HG03175 (cell line): Measurements from ENCODE around the gene TPP1.

Experiments used
- ATAC-seq: cut with Tn5 transposase; IDR thresholded peaks from one replicate; pipeline ENCODE4 v1.9.1; 2021; ENCODE audit warnings: mild to moderate bottlenecking, moderate library complexity; ENCODE audit not compliant: unreplicated experiment

TPP1 gene

DNA sequence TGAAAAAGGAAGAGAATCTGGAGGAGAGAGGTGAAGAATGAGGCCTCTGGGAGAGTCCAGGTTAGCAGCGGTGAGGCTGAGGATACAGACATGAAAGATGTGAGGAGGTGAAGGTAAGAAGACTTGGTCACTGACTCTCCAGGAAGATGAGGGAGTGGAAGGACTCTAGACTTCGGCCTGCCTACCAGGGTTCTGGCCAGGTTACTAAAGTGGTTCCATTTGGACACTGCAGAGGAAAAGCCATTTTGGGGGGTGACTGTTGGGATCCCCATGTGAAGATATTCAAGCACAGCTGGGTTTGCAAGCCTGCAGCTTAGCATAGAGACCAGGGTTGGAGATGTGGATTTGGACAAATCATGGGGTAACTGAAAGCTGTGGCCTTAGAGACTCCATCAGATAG, 28.6 kb upstream of the TPP1 start:
- ATAC-seq, result no peak

DNA sequence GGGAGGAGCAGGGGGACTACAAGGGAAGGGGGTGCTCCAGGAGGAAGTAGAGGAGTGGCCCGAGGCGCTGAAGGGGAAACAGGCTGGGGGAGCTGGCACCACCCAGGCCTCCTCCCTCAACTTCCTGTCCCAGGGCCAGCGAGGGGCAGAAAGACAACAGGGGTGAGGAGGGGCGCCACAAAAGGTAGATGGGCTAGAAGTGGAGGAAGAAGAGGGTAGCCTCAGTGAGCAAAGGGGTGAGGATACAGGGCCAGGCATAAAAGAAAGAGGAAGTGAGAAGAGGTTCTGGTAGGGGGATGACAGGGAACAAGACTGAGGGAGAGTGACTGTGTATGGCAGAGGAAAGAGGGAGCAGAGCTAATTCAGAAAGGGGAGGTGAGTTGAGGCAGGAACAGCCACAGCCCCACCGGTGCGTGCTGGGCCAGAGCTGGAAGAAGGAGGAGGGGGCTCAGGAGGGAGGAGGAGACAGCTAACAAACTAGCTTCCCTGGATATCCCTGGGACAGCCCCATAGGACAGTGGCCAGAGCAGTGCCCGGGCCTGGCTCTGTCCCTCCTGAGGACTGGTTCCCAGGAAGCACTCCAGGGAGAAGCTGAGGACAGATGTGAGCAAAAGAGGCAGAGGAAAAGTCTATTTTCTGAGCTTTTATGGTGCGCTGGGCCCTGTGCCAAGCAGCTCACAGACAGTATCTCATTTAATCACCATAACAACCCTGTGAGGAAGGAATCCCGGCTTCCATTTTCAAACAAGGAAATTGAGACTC, 27.9 kb upstream of the TPP1 start:
- ATAC-seq, result peak; percentile 89

DNA sequence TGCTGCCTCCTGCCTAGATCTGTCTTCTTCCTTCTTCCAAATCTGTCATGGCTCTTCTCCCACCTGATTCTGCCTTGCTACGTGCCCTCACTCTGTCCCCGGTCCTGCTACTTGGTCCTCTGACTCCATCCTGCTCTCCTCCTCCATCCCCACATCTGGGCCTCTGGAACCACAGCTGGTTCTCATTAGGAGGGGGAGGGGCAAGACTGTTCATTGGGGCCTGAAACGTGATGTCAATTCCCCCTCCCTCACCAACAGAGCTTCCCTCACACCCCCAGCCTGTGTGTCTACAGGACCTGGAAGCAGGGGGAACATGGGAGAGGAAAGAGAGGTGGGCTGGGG, 27.3 kb upstream of the TPP1 start:
- peak; percentile 6 for ATAC-seq

DNA sequence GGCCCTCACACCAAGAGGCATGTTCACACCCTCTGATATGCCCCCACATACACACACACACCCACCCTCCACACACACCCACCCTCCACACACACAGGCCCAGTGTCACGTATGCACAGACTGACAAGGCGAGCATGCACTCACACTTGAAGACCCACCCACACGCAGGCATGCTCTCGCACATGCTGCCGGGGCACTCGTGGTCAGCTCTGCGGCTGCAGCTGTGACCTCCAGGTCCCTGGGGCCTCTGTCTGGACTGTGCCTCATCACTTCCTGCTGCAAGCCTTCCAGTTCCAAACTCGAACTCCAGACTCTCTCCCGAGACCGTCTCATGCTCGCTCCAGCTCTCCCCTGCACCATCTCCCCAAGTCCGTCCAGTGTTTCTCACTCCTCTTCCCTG, 26.8 kb upstream of the TPP1 start:
- ATAC-seq, result no peak

DNA sequence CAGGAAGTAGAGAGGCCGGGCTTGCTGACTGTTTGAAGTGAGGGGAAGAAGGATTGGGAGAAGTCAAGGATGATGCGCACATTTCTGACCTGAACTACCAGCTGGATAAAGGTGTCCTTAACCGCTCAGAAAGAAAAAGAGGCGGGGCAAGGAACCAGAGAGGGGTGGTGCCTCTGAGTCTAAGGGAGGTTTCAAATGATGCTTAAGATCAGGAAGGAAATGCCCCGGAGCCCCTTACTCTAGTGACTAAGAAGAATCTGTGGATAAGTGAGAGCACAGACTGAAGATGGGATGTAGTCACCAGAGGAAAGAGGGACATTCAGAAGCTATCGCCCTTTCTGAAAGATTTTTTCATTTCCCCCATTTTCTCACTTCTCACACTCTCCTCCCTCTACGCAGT, 23.7 kb upstream of the TPP1 start:
- ATAC-seq, result no peak

DNA sequence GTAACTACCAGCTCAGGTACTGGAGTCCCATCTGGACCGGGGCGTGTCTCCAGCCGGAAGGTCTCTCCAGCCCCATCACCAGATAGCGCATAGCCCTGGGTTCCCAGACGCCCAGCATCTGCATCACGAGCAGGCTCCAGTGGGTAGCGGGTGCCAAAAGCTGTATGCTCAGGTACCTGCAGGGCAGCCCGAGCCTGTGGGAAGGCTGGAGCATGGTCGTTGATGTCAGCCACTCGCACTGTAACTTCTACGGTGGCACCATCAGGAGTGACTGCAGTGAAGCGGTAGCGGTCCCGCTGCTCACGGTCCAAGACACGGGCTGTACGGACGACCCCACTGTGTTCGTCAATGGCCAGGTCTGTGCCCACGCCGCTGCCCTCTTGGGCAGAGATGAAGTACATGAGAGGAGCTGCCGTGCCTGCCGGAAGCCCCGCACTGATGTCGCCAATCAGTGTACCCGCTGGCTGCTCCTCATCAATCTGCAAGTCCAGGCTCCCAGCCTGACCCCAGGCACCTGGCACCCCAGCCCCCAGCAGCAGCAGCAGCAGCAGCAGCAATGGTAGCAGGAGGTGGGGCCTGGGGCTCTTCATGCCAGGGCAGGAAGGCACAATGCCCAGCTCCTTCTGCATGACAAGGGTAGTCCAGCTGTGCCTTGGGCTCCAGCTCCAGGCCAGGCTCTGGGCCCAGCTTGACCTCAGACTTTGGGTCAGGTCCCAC, 21.9 kb upstream of the TPP1 start:
- no peak for ATAC-seq

DNA sequence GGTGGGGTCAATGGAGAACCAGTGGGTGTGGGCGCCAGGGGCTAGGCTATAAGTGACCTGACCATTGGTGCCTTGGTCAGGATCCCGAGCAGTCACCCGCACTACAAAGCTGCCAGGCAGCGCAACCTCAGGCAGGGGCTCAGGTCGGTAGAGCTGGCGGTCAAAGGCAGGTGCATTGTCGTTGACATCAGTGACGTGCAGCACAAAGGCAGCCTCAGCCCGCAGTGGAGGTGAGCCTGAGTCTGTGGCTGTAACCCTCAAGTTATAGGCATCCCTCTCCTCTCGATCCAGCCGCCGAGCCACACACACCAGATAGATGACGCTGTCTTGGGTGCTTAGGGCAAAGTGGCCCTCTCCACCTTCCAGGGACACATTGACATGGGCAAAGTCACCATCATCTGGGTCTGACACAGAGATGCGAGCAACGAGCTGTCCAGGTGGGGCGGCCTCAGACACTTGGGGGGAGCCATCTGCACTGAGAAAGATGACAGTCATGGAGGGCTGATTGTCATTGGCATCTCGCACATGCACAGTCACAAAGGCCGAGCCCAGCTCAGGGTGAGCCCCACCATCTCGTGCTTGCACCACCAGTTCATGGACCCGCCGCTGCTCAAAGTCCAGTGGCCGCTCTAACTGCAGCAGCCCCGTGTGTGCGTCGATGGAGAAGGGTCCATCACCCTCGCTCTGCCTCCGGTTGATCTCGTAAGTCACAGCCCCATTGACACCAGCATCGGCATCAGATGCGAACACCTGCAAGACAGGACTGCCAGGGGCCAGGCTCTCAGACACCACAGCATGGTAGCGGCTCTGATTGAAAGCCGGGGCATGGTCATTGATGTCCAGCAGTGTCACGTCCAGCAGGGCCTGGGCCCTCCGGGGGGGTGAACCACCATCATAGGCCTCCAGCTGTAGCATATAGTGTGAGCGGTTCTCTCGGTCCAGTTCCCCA, 21.1 kb upstream of the TPP1 start:
- ATAC-seq, result no peak

DNA sequence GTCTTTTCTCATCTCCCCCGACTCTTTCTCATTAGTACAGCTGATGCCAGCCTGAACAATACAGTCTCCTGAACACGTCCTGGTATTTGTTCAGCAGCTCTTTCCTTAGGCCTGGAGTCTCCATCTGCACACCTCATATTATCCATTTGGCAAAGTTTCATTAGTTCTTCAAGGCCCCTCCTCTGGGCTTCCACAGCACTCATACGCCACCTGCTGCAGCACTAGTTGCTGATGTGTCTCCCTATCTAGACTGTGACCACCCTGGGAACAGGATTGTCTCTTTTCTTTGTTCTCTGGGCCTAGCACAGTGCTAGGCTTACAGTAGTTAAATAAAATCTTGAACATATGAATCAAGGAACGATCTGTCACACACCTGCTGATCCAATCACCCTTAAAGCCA, 19.2 kb upstream of the TPP1 start:
- ATAC-seq, result no peak

DNA sequence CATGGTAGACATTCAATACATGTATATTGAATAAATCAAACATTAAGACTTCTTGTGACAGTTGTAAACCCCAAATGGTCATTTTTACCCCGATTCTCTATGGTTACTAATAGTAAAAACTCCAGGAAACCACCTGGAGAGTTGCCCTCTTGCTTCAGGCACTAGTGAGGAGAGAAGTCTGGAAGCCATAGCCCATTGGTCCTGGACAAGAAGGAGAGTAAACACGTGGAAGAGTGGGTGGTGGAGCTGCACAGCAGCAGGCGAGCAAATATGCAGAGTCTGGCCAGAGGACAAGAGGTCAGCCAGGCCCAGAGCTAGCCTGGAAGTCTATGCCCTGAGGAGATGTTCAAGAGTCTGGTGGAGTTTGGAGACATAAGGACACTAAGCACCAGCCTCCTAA, 18.6 kb upstream of the TPP1 start:
- no peak for ATAC-seq

DNA sequence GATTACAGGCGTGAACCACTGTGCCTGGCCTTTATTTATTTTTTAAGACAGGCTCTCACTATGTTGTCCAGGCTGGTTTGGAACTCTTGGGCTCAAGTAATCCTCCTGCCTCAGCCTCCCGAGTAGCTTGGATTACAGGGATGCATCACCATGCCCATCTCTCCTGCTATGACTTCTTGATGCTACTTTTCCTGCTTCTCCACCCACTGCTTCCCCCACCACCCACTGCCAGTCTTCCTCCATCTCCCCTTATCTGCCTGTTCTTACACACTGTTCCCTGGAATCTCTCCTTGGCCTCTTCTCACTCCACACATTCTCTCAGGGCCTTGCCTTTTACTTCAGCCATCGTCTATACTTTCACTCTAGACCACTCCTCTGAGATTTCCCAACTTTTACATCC, 17.3 kb upstream of the TPP1 start:
- ATAC-seq, result no peak

DNA sequence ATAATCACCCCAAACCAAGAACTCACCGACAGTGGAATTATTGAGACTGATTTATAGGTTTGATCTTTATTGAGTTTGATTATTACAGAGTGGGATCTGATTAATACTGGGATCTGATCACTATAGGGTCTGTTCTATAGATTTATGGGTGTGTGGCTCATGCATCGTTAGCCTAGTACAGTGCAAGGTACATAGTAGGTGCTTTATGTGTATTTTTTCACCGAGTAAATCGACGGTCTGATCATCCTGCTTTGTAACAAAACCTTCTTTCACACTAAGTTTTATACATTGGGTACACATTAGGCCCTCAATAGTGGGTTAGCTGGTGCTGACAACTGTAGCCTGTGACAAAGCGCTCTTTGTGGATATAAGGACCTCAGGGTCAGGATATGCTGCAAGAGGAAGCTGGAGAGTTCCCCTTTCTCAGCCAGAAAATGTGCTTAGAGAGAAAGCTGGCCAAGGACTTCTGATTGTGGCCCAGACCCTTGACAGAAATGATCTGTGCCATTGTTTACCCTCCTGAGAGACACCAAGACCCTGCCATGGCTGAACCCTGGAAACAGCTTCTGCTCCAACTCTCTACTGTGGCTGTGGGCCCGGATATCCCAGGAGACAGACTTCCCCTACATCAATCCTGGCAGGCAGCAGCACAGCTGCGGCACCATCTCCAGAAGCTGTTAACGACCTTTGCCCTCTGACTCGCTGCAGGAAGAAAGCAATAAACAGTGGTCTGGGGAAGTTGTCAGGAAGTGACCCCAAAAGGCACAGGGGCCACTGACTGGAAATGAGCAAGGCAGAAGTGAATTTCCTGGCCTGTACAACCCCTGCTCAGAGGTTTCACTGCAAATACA, 16.1 kb upstream of the TPP1 start:
- ATAC-seq, result no peak

DNA sequence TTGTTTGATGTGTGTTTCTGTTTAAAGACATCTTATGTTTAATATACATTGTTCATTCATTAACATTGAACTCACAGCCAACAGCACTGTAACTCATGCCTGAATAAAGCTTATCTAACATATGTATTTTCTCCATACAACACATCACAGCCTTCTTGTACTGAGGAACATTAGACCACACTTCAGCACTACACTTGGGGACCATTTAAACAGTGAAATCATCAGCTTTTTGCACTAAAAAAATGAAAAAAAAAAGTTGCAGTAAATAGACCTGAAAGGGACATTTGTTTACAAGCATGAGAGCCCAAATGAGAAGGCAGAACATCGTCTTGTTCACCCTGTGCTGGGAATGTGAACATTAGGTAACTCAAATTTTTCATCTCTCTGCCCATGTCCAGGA, 15.3 kb upstream of the TPP1 start:
- ATAC-seq, result no peak

DNA sequence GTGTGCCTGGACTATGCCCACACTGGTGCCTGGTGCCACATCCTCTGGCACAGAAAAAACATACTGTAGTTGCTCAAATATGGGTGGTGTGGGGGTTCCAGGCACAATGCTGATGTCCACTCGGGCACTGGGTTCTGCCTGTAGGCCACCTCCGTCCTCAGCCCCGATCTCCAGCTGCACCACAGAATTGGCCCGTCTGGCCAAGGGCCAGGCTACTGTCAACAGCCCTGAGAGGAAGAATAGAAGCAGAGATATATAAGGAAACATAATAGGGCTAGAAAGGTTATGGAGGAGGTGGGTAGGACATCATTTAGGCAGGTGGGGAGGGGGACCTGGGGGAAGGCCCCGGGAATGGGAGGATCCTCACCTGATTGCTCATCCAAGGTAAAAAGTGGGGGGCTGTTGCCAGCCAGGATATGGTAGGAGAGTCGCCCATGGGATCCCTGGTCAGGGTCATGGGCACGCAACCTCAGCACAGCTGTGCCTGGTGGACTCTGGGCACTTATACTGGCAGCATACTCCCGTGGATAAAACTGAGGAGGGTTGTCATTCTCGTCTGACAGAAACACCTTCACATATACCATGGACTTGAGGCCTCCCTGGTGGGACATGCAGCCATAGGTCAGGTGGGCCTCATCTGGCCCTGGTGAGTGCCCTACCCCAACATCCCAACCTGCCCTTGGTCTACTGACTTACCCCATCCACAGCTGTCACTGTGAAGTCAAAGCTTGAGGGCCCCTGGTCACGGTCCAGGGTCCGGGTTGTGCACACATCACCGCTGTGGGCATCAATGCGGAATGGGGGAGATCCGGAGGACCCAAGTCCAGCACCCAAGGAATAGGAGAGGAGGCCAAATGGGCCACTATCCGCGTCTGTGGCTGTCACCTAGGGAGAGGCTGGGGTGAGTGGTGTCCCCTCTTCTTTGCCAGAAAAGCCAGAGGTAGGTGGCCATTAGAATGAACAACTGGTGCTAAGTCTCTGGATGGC, 14.5 kb upstream of the TPP1 start:
- ATAC-seq, result no peak

DNA sequence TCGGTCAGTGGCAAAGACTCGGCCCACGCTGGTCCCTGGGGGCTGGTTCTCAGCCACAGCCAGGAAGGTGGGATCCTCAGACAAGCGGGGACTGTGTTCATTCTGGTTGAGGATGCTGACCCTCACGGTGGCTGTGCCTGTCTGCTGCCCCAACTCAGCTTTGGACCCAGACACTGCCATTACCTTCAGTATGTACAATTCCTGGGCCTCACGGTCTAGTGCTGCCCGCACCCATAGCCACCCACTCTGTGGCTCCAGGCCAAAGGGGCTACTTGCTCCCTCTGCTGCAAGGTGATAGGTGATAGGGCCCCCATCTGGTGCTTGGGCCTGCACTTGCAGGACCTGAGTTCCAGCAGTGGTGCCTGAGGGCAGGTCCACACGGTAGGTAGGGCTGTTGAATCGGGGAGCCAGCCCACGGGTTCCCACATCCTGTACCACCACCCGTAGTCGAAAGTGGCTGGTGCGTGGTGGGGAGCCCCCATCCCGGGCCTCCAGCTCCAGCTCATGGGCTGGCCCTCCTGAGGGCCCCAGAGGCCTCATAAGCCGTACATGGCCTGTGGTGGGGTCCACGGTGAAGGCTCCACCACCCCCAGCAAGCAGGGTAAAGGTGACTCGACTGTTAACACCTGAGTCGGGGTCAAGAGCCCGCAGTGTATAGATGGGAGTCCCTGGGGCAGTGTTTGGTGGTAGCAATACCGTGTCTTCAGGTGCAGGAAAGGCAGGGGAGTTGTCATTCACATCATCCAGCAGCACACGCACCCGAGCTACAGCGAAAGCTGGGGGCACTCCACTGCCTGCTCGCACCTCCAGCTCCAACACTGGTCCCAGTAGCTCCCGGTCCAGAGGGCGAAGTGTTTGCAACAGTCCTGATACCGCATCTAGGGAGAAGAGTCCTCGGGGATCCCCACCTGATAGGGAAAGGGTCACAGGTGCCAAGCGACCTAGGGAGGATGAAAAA, 13.2 kb upstream of the TPP1 start:
- no peak for ATAC-seq

DNA sequence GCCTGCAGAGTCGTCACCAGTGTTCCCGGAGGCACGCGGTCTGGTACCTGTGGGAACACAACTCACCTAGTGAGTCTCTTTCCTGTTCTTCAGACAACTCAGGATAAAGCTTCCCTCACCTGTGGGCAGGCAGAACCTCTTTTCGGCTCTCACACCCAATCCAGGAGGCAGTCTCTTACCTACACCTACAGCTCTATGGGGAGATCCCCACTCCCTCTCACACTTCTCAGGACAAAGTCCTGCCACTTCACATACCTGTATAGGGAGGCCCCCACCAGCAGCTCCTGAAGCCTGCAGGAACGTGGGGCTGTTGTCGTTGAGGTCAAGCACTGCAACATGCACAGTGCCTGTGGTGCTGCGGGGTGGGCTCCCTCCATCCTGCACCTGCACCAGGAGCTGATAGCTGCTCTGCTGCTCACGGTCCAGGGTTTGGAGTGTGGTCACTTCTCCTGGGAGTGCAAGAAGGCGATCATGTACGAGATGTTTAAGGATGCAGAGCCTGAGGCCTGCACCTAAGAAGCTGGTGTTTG, 12.2 kb upstream of the TPP1 start:
- ATAC-seq, result no peak

DNA sequence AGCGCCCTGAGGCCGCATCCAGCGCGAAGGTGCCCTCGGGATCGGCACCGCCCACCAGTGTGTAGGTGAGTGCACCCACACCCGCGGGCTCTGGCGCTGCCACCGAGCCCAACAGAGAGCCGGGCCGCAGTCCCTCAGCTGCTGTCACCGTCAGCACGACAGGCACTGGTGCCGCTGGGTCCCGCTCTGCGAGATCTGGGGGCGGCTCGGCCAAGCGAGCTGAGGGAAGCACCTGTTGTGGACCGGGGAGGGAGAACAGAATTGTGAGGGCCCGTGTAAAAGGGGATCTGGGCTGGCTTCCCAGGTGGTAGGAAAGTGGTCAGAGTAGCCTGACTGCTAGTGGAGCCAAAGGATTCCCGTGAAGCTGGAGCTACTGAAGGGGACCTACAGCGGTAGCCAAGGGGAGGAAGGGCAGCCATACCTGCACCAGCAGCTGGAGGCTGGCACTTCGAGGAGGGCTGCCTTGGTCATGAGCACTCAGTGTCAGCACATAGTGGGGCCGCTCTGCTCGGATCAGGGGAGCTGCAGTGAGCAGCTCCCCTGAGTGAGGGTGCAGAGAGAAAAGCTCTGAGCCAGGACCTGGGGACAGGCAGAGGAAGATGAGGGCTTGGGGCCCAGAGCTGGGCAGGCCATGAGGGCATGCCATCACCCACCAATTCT, 11.5 kb upstream of the TPP1 start:
- no peak for ATAC-seq

DNA sequence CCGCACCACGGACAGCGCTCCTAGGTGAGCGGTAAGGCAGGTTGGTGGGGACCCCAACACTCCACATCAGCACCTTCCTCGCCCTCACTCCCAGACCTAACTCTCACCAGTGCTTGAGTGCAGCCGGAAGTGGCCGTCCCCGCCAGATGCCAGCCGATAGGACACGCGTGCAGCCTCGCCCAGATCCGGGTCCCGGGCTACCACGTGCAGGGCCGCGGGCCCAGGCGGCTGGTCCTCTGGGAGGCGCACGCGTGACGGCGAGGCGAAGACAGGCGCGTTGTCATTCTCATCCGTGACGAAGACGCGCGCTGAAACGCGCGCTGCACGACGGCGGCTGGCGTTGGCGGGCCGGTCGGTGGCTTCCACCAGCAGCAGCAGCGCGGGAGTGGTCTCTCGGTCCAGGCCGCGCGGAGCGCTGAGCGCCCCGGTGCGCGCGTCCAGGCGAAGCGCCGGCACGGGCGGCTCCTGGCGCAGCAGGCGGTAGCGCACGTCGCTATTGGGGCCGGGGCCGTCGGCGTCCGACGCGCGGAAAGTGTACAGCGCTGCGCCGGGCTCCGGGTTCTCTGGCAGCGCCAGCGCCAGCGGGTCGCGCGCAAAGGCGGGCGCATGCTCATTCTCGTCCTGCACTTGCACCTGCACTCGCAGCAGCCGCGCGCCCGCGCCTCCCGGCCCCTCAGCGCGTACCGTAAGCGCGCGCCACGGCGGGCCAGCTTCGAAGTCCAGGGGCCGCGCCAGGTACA, 10.8 kb upstream of the TPP1 start:
- ATAC-seq, result no peak
